GM19238 (cell line): Measurements from ENCODE around the gene CRYL1.

Source experiments
- DNase-seq: peaks from one replicate; pipeline ENCODE4 v3.0.0; 2011; ENCODE audit warnings: low spot score; ENCODE audit not compliant: insufficient read length

The CRYL1 gene

DNA sequence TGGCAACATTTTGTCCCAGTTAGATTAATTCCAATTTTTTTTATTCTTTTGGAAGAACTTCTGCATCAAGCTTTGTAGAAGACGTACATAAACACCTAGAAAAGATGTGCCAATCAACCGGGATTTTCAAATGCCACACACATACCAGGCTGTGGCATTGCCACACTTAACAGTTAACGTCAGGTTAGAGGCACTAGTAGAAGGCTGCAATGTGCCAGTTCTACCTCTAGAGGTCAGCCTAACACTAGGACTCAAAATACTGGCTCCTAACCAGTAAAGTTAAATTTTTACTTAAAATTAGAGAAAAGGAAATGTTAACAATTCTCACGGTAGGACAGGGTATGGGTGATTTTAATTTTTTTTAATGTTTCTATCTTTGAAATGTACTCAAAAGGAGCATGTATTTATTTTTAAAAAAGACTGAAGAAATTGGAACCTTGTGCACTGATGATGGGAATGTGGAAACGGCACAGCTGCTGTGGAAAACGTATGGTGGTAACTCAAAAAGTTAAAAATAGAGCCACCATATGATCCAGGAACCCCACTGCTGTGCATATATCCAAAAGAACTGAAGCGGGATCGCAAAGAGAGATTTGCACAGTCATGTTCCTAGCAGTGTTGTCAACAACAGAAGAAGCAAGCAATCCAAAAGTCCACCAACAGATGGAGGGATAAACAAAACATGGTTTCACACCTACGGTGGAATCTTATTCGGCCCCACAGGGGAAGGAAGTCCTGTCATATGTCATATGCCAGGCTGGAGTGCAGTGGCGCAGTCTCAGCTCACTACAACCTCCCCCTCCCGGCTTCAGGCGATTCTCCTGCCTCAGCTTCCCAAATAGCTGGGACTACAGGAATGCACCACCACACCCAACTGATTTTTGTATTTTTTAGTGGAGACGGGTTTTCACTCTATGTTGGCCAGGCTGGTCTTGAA, 30.3 kb downstream of the CRYL1 start:
- peak; percentile 38 for DNase-seq

GRCh38 chr13:20494656-20495055, 31.0 kb downstream of the CRYL1 start:
- no peak for DNase-seq

DNA sequence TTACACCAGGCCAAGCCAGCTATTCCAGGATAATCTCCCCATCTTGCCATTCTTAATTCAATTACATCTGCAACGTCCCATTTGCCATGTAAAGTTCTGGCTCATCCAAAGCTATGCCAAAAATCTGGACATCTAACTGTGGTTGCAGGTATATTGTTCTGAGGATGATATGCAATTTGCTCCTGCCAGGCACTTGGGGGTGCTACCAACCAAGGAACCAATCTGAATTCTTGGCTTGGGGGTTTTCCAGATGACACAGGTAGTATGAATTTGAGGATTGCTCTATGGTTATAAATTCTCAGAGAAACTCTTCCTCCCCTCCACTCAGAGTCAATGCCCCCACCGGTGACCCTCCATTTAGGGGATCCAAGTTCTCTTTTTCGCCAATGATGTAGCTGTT, 33.0 kb downstream of the CRYL1 start:
- no peak for DNase-seq

- DNase-seq = no peak
Measured at GRCh38 chr13:20491926-20492435, 33.7 kb downstream of the CRYL1 start.

DNA sequence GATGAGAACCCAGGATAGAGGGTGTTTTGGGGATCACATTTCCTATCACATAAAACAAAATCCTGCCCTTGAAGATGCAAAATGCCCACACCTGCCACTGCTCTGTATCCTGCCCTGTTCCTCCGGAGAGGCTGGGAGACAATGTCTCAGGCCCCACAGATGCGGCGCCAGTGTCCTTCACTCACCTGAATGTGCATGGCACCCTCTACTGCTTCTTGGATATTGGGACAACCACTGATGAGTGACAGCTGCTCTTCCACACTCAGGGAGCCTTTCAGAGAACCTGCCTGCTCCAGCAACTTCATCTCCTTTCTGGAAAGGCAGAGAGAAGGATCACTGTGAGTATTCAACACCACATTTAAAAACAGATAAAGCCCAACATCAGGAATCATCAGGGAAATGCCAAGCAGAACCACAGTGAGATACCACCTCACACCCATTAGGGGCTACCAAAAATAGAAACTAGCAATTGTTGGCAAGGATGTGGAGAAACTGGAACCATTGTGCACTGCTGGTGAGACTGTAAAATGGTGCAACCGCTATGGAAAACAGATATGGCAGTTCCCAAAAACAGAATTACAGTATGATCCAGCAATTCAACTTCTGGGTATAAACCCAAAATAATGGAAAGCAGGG, 36.4 kb downstream of the CRYL1 start:
- DNase-seq = peak; percentile 30

GRCh38 chr13:20487927-20488326, 37.7 kb downstream of the CRYL1 start:
- no peak for DNase-seq

- DNase-seq = no peak
Measured at GRCh38 chr13:20482787-20483186, 42.9 kb downstream of the CRYL1 start.

DNA sequence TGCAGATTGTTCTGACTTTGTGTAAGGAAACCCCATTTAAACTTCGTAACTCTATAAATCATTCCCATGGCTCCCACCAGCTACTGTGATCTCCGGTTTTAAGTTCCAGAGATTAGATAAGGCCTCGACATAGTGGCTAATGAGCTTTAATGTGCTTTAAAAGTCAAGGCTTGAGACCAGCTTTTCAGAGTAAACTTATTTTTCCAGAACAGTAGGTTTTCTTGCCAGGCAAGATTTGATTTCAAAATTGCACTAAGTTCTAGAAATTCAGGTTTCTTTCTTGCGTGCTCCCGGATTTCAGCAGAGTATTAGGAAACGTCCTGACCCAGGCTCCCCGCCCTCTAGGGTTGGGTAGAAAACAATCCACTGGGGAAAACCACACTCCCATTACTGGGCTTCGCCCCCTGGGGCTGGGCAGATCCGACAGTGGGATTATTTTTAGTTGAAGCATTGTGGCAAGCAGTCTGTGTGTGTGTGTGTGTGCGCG, 43.3 kb downstream of the CRYL1 start:
- no peak for DNase-seq

GRCh38 chr13:20477394-20477793, 48.3 kb downstream of the CRYL1 start:
- DNase-seq = no peak

DNA sequence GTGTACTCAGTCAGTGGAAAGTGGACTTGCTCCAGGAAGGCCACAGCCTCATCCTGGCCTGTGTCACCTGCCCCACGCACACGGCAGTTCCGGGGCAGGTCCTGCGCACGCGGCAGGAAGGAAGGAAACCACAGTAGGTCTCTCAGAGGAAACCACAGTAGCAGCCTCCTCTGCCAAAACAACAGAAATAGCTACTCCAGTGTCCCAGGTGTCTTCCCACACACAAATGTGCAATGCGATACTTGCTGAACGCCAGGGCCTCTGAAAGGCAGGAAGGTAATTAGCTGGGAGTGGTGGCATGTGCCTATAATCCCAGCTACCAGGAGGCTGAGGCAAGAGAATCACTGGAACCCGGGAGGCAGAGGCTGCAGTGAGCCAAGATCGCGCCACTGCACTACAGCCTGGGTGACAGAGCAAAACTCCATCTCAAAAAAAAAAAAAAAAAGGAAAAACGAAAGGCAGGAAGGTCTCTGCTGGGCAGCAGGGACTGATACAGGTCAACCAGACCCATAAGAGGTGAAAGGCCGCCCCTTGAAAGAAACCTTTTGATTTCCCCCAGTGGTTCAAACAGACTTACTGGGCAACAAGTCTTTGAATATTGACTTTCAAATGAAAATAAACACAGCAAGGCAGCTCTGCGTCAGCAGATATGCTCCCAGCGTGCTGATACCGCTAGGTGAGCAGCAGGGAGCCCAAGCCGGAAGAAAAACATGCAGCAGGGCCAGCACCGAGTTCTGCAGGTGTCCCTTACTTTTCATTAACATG, 49.5 kb downstream of the CRYL1 start:
- peak; percentile 73 for DNase-seq

DNA sequence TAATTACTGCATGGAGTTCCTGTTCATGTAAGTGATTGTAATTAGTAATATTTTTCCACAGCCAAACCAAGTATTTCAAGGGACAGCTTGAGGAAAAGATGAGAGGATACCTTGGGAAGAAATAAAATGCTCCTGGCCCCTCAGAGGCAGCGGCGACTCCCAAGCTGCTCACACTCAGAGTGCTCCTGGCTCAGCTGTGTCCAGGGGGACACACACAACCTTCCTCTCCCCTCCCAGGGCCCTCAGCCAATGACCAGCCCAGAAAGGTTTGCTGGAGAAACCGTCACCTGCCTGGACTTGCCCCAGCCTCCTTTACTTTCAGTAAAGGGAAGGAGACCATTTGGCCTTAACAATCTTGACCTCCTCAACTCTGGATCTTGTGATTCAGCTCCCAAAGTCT, 51.1 kb downstream of the CRYL1 start:
- no peak for DNase-seq

- no peak for DNase-seq
Measured at GRCh38 chr13:20473888-20474287, 51.8 kb downstream of the CRYL1 start.

DNA sequence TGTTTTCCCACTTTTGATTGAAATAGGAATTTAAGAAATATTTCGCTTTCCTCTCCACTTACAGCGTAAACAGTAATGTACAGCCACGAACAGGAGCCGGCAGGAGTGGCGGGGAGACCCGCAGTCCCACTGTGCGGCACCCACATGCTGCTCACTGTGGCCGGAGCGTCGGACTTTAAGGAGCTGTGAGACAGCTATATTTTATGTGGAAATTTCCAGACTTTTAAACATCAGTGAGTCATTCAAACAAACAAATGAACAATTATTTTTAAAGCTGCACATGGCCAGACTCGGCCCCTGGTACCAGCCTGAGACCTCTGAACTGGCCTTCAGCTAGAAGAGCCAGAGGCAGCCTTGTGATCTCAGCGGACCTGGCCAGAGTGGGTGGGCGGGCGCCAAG, 52.5 kb downstream of the CRYL1 start:
- DNase-seq = no peak

- no peak for DNase-seq
Measured at GRCh38 chr13:20472531-20472930, 53.1 kb downstream of the CRYL1 start.

GRCh38 chr13:20470136-20470535, 55.5 kb downstream of the CRYL1 start:
- no peak for DNase-seq

DNA sequence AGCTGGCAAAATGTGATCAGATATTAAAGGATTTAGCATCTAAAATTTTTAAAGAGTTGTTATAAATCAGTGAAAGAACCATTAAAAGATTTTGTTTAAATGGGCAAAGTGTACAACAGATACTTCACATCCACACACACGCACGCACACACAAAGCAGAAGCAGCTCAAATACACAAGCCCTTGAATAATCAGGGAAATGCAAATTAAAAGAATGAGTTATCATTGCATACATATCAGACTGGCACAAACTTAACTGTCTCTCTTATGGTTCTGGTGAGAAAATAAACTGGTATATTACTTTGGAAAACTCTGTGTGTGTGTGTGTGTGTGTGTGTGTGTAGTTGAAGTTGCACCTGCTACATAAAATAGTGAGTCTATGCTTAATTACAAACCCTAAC, 59.3 kb downstream of the CRYL1 start:
- no peak for DNase-seq

DNA sequence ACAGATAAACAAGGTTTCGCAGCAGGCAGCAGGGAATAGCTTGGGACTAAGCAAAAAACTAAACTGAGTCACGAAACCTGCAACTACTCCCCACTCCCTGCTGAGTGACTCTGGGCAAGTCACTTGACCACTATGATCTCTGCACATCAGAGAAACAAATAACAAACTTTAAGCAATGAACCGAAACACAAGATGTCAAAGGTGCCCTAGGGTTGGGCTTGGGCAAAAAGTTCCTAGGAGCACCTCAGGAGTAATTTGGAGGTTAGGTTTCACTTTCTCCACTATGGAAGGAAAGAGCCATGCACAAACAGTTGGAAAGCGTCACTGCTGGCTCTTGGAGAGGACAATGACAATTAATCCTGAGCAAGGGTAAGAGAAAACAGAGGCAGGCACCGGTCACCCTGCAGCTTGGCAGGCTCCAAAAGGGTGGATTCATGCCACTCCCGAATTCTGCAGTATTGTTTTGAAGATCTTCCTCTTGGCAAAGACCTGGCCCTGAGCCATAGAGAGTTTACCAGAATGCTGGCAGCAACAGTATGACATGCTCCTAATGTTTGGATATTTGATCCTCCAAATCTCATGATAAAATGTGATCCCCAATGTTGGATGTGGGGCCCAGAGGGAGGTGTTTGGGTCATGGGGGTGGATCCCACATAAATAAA, 60.3 kb downstream of the CRYL1 start:
- DNase-seq = no peak

- no peak for DNase-seq
Measured at GRCh38 chr13:20462921-20463320, 62.7 kb downstream of the CRYL1 start.

DNA sequence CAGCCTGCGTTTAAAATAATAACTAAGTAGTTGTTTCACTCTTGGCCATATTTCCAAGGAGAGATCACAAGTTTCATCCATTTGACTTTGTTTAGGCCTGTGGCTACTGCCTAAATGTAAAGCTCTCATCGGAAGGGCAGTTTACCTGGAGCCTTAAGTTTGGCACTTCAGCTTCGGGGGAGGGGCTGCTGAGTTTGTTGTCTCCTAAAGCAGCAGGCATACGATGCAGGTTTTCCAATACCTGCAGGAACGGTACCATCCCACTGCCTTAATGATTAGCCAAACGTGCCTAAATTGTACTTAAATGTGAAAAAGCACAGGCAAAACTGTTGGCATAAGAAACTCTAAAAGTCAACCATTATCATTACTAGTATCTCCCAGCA, 63.1 kb downstream of the CRYL1 start:
- no peak for DNase-seq

GRCh38 chr13:20461860-20462532, 63.7 kb downstream of the CRYL1 start:
- no peak for DNase-seq

- DNase-seq = no peak
Measured at GRCh38 chr13:20461481-20461859, 64.2 kb downstream of the CRYL1 start.
